GM18858 (cell line): Measurements from ENCODE around the gene ENSA.
"Not testable (repeated sequence)": the region's sequence is repeated elsewhere in the genome, so short reads cannot be mapped to it uniquely, and the experiment has no call there.

ENCODE experiments used
- ATAC-seq: cut with Tn5 transposase; IDR thresholded peaks from one replicate; pipeline ENCODE4 v1.9.1; 2021; ENCODE audit not compliant: unreplicated experiment

ENSA gene

GRCh38 chr1:150622303-150622975 is 7.0 kb downstream of the ENSA start:
- ATAC-seq = no peak

- ATAC-seq = no peak
Observed at GRCh38 chr1:150621497-150622302, 7.7 kb downstream of the ENSA start.

DNA sequence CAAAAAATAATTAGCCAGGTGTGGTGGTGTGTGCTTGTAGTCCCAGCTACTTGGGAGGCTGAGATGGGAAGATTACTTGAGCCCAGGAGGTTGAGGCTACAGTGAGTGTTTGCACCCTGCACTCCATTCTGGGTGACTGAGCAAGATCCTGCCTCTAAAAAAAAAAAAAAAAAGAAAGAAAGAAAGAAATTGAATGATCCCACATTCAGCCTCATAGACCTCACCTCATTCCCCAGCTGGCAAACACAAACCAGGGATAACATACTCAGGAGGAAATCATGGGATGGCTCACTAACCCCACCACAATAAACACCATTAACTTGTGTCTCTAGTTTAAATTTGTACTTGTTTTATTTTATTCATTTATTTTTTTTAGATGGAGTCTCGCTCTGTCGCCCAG is 8.5 kb downstream of the ENSA start:
- no peak for ATAC-seq

GRCh38 chr1:150619576-150620509 is 9.6 kb downstream of the ENSA start:
- ATAC-seq = no peak

- ATAC-seq = no peak
Observed at GRCh38 chr1:150615346-150616201, 13.8 kb downstream of the ENSA start.

DNA sequence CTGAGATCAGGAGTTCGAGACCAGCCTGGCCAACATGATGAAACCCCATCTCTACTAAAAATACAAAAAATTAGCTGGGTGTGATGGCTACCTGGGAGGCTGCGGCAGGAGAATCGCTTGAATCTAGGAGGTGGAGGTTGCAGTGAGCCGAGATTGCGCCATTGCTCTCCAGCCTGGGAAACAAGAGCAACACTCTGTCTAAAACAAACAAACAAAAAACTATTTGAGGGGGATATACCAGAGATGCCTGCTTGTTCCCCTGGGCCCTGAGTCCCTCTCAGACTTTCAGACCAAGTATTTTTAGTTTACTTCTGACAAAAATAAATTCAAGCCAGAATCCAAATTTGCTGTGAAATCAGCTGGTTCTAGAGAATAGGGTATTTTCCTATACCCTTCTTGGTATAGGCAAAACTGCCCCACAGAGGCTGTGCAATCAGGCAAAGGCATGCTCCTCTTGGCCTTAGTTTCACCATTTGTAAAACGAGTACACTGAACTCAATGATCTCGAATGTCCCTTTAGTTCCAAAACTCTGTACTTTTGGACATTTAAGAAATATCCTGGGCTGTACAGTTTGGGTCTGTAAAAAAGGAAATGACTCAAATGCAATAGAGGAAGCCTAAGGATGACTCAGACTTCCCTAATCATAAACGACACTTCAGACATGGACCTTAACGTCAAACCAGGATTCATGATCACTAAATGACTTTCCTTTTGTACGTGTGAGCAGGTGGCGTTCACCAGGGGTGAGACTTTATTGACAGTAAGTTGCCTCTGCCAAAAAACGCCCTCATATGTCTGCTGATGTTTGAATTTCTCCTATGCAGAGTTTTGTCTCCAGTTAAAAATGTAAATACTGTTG is 16.1 kb downstream of the ENSA start:
- peak; percentile 32 for ATAC-seq

DNA sequence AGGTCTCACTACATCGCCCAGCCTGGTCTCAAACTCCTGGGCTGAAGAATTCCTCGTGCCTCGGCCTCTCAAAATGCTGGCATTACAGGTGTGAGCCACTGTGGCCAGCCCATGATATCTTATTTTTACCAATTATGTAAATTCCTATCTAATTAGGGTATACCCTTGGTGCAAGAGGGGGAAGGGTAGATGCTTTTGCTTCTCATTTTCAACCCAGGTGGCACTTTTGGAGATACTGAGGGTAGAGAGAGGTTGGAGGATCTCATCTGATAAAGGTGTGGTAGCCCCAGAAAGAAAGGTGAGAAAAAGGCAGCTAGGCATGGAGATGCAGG is 17.4 kb downstream of the ENSA start:
- ATAC-seq = no peak

- no peak for ATAC-seq
Observed at GRCh38 chr1:150610576-150610975, 18.8 kb downstream of the ENSA start.

- ATAC-seq = no peak
Observed at GRCh38 chr1:150609732-150610131, 19.7 kb downstream of the ENSA start.

- ATAC-seq = no peak
Observed at GRCh38 chr1:150606463-150607142, 22.8 kb downstream of the ENSA start.

DNA sequence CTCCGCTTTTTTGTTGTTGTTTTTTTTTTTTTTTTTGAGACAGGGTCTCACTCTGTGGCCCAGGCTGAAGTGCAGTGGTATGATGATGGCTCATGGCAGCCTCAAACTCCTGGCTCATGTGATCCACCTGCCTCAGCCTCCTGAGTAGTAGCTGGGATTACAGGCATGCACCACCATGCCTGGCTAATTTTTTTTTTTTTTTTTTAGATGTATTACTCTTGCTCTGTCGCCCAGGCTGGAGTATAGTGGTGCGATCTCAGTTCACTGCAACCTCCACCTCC is 24.0 kb downstream of the ENSA start:
- not testable (repeated sequence) for ATAC-seq

DNA sequence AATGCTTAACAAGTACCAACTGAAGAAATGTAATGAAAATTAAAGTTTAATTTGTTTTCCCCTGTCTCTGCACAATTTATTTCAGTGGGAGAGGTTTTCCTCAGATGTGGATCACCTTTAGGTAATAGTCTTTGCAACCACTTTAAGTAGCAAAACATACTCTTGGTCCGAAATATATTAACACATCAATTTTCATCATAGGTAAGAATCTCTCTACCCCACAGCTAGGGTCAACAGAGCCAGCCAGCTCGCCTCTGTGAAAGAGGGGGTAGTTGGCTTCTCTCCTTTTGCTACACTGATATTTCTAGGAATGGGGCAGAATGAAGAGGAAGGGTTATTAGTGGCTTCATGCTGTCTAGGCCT is 25.2 kb downstream of the ENSA start:
- no peak for ATAC-seq

DNA sequence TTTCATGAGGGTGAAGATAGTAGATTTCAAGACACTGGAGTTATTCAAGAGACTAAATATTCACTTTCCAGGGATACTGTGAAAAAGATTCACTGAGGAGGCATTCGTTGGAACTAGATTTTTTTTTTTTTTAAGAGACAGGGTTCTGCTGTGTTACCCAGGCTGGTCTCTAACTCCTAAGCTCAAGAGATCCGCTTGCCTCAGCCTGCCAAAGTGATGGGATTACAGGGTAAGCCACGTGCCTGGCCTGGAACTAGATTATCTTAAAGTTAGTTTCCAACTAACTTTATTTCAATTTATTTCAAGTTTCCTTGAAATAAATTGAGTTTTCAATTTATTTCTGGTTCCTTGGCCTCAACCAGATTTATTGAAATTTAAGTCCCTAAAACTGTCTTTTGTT is 25.7 kb downstream of the ENSA start:
- ATAC-seq = no peak

DNA sequence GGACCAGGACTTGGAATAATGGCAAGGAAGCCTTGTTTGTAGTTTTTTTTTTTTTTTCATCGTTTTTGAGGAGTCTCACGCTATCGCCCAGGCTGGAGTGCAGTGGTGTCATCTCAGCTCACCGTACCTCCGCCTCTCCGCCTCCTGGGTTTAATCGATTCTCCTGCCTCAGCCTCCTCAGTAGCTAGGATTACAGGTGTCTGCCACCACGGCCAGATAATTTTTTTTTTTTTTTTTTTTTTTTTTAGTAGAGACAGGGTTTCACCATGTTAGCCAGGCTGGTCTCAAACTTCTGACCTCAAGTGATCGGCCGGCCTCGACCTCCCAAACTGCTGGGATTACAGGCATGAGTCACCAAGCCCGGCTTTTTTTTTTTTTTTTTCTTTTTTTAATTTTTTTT is 27.0 kb downstream of the ENSA start:
- not testable (repeated sequence) for ATAC-seq

GRCh38 chr1:150601540-150601939 is 27.9 kb downstream of the ENSA start:
- no peak for ATAC-seq

GRCh38 chr1:150598346-150598745 is 31.1 kb downstream of the ENSA start:
- ATAC-seq = not testable (repeated sequence)

GRCh38 chr1:150596976-150597375 is 32.4 kb downstream of the ENSA start:
- no peak for ATAC-seq

DNA sequence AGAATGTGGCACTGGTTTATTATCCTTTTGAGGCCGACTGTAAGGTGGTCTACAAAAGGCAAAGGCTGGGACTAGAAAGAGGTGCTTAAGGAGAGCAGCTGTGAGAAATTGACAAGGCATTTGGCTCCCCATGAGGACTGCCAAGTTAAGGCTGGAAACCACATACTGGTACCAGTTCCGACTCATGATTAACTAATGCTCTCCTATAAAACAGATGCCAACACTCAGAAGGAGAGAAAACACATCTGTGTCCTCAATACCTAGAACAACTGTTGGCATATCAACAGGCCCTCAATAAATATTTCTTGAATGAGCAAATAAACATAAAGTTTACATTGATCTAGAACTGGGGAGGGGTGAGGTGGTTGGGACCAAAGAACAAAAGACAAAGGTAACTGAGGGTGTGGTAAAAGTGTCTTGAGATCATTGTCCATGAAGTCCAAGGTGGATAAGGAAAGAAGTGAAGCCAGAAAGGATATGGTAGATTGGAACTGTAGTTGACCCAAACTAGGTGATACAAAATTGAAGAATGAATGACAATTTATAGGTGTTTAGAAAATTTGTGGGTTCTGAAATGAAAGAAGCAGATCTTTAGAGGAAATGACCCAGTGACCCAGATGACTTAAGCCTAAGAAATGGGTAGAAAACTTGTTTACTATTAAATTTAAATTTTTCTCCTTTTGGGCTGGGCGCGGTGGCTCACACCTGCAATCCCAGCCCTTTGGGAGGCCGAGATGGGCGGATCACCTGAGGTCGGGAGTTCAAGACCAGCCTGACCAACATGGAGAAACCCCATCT is 33.1 kb downstream of the ENSA start:
- no peak for ATAC-seq

- no peak for ATAC-seq
Observed at GRCh38 chr1:150582371-150582770, 47.0 kb downstream of the ENSA start.
